ENCODE measurements around the gene ZNF281. TPM values are rescaled to one million over a fixed set of nuclear protein-coding genes. Genes with fewer than 3 reads are reported as not detected.

Gene ZNF281
- total RNA-seq, 1 donor from 2014 or later, result 11.5 TPM

- H3K9me3 ChIP-seq (ENCODE audit: control insufficient read depth in 3 of 3, low read length in 3 of 3), result no peaks in the 10 kb centered on the region
- no peaks in the 10 kb centered on the region for H3K27me3 ChIP-seq (ENCODE audit: control insufficient read depth in 3 of 3, insufficient read depth in 3 of 3, low read length in 3 of 3)
- H3K36me3 ChIP-seq (ENCODE audit: control insufficient read depth in 3 of 3, insufficient read depth in 3 of 3, low read length in 3 of 3), result no peaks in the 10 kb centered on the region
- no peaks in the 10 kb centered on the region for H3K4me1 ChIP-seq (ENCODE audit: control insufficient read depth in 3 of 3, insufficient read depth in 3 of 3, low read length in 3 of 3)
- H3K27ac ChIP-seq (ENCODE audit: low read depth, low read length), result no peak overlapping the region
- H3K4me3 ChIP-seq (ENCODE audit: low read length in 3 of 3), result no peak overlapping the region
- H3K9ac ChIP-seq (ENCODE audit: low read depth in 1 of 3, low read length in 3 of 3), result no peak overlapping the region
Observed at GRCh38 chr1:200378096-200378495, 31.7 kb downstream of the ZNF281 start.

- H3K9me3 ChIP-seq (ENCODE audit: control insufficient read depth in 3 of 3, low read length in 3 of 3), result no peaks in the 10 kb centered on the region
- no peaks in the 10 kb centered on the region for H3K27me3 ChIP-seq (ENCODE audit: control insufficient read depth in 3 of 3, insufficient read depth in 3 of 3, low read length in 3 of 3)
- H3K4me3 ChIP-seq (ENCODE audit: low read length in 3 of 3), result no peak overlapping the region
- H3K9ac ChIP-seq (ENCODE audit: low read depth in 1 of 3, low read length in 3 of 3), result no peak overlapping the region
- H3K4me1 ChIP-seq (ENCODE audit: control insufficient read depth in 3 of 3, insufficient read depth in 3 of 3, low read length in 3 of 3), result no peaks in the 10 kb centered on the region
- H3K36me3 ChIP-seq (ENCODE audit: control insufficient read depth in 3 of 3, insufficient read depth in 3 of 3, low read length in 3 of 3), result no peaks in the 10 kb centered on the region
- no peak overlapping the region for H3K27ac ChIP-seq (ENCODE audit: low read depth, low read length)
Observed at GRCh38 chr1:200376528-200376927, 33.3 kb downstream of the ZNF281 start.

GRCh38 chr1:200374569-200375295 is 35.1 kb downstream of the ZNF281 start:
- Histone ChIP-seq H3K27me3 (ENCODE audit: control insufficient read depth in 3 of 3, insufficient read depth in 3 of 3, low read length in 3 of 3) (no peaks in the 10 kb centered on the region), H3K36me3 (ENCODE audit: control insufficient read depth in 3 of 3, insufficient read depth in 3 of 3, low read length in 3 of 3) (no peaks in the 10 kb centered on the region), H3K4me1 (ENCODE audit: control insufficient read depth in 3 of 3, insufficient read depth in 3 of 3, low read length in 3 of 3) (no peaks in the 10 kb centered on the region), H3K4me3 (ENCODE audit: low read length in 3 of 3) (no peak overlapping the region), H3K27ac (ENCODE audit: low read depth, low read length) (no peak overlapping the region), H3K9me3 (ENCODE audit: control insufficient read depth in 3 of 3, low read length in 3 of 3) (no peaks in the 10 kb centered on the region), H3K9ac (ENCODE audit: low read depth in 1 of 3, low read length in 3 of 3) (no peak overlapping the region)

DNA sequence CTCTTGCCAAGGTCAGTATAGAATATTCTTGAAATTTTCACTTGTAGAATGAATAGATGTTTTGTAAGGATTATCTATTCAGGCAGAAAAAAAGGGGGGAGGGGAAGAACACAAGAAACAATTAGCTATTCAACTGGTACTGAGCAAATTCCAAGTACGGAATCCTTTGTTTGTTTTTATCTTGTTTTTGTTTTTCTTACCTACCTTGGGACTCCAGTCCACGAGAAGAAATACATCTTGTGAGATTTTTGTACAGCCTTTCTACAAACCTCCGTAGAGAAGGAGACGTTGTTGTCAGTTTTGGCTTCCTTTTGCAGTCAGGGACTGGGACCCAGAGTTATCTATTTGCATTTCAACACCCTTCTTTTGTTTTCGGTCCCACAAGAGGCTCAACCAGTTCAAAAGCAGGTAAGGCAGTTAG is 36.0 kb downstream of the ZNF281 start:
- Histone ChIP-seq H3K4me1 (ENCODE audit: control insufficient read depth in 3 of 3, insufficient read depth in 3 of 3, low read length in 3 of 3) (no peaks in the 10 kb centered on the region), H3K27me3 (ENCODE audit: control insufficient read depth in 3 of 3, insufficient read depth in 3 of 3, low read length in 3 of 3) (no peaks in the 10 kb centered on the region), H3K9ac (ENCODE audit: low read depth in 1 of 3, low read length in 3 of 3) (no peak overlapping the region), H3K36me3 (ENCODE audit: control insufficient read depth in 3 of 3, insufficient read depth in 3 of 3, low read length in 3 of 3) (no peaks in the 10 kb centered on the region), H3K9me3 (ENCODE audit: control insufficient read depth in 3 of 3, low read length in 3 of 3) (no peaks in the 10 kb centered on the region), H3K27ac (ENCODE audit: low read depth, low read length) (no peak overlapping the region), H3K4me3 (ENCODE audit: low read length in 3 of 3) (no peak overlapping the region)

- Histone ChIP-seq H3K9ac (ENCODE audit: low read depth in 1 of 3, low read length in 3 of 3) (no peak overlapping the region), H3K27me3 (ENCODE audit: control insufficient read depth in 3 of 3, insufficient read depth in 3 of 3, low read length in 3 of 3) (no peaks in the 10 kb centered on the region), H3K4me1 (ENCODE audit: control insufficient read depth in 3 of 3, insufficient read depth in 3 of 3, low read length in 3 of 3) (no peaks in the 10 kb centered on the region), H3K27ac (ENCODE audit: low read depth, low read length) (no peak overlapping the region), H3K9me3 (ENCODE audit: control insufficient read depth in 3 of 3, low read length in 3 of 3) (no peaks in the 10 kb centered on the region), H3K4me3 (ENCODE audit: low read length in 3 of 3) (no peak overlapping the region), H3K36me3 (ENCODE audit: control insufficient read depth in 3 of 3, insufficient read depth in 3 of 3, low read length in 3 of 3) (no peaks in the 10 kb centered on the region)
Observed at GRCh38 chr1:200372885-200373181, 37.0 kb downstream of the ZNF281 start.

DNA sequence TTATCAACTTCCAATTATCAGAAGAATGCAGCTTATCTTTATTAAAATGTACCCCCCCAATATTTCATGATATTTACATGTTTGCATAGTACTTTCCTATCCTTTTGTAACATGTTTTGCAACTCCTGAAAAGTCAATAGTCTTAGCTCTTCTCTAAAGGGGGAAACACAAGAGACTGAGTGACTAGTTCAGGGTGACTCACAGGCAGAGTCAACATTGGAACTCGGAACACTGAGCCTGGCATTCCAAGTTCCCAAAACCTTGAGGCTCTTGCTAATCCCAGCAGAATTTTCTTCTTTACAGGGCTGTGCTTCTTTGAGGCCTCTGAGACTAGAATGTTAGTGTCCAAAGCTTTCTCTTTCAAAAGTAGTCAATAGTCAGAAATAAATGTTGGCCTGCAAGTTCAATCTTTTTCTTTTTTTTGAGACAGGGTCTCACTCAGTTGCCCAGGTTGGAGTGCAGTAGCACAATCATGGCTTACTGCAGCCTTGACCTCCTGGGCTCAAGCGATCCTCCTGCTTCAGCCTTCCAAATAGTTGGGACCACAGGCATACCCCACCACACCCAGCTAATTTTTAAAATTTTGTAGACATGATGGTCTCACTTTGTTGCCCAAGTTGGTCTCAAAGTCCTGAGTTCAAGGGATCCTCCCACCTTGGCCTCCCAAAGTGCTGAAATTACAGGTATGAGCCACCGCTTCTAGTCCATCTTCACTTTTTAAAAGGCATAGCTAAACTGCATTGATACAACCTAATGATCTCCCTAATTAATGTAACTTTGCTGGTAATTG is 37.5 kb downstream of the ZNF281 start:
- Histone ChIP-seq H3K27me3 (ENCODE audit: control insufficient read depth in 3 of 3, insufficient read depth in 3 of 3, low read length in 3 of 3) (no peaks in the 10 kb centered on the region), H3K4me1 (ENCODE audit: control insufficient read depth in 3 of 3, insufficient read depth in 3 of 3, low read length in 3 of 3) (no peaks in the 10 kb centered on the region), H3K4me3 (ENCODE audit: low read length in 3 of 3) (no peak overlapping the region), H3K9me3 (ENCODE audit: control insufficient read depth in 3 of 3, low read length in 3 of 3) (no peaks in the 10 kb centered on the region), H3K9ac (ENCODE audit: low read depth in 1 of 3, low read length in 3 of 3) (no peak overlapping the region), H3K36me3 (ENCODE audit: control insufficient read depth in 3 of 3, insufficient read depth in 3 of 3, low read length in 3 of 3) (no peaks in the 10 kb centered on the region), H3K27ac (ENCODE audit: low read depth, low read length) (no peak overlapping the region)

DNA sequence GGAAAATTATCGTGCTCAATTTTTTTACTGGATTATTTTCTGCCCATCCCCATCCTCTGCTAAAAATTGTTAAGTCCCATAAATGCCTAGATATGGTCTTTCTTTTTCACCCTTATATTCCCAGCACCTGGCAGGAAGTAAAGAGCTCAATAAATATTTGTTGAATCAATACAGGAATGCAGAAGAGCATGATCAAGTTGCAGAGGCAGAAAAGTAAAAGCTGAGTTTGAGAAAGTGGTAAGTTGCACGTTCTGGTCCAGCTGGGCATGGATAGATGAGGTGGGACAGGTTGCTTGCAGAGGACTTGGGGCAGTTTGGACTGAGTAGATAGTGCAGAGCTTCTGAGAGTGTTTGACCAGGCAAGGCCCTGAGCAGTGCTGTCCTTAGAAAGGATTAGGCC is 40.1 kb downstream of the ZNF281 start:
- no peaks in the 10 kb centered on the region for H3K4me1 ChIP-seq (ENCODE audit: control insufficient read depth in 3 of 3, insufficient read depth in 3 of 3, low read length in 3 of 3)

DNA sequence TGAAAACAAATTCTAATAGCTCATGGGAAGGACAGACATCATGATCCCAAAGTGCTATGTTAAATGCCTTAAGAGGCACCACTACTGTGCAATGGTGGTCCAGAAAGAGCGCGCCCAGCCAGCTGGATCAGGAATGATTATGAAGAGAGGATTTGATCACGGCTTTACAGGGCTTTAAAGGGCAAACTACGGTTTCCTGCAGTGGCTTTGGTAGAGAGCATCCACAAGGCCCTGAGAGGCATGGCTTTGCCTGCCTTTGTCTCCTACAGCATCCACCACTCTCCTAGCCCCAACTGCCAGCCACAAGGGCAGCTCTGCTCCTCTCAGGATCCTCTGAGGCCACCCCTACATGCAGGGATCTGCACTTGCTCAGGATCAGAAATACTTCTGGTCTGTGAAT is 40.7 kb downstream of the ZNF281 start:
- H3K36me3 ChIP-seq (ENCODE audit: control insufficient read depth in 3 of 3, insufficient read depth in 3 of 3, low read length in 3 of 3), result no peaks in the 10 kb centered on the region
- H3K27ac ChIP-seq (ENCODE audit: low read depth, low read length), result no peak overlapping the region
- peaks cover 0 to 3% (median 0%) of the 10 kb centered on the region in 3 donors for H3K27me3 ChIP-seq (ENCODE audit: control insufficient read depth in 3 of 3, insufficient read depth in 3 of 3, low read length in 3 of 3)
- no peak overlapping the region for H3K9ac ChIP-seq (ENCODE audit: low read depth in 1 of 3, low read length in 3 of 3)
- H3K4me3 ChIP-seq (ENCODE audit: low read length in 3 of 3), result no peak overlapping the region
- H3K9me3 ChIP-seq (ENCODE audit: control insufficient read depth in 3 of 3, low read length in 3 of 3), result no peaks in the 10 kb centered on the region
- H3K4me1 ChIP-seq (ENCODE audit: control insufficient read depth in 3 of 3, insufficient read depth in 3 of 3, low read length in 3 of 3), result no peaks in the 10 kb centered on the region

More for the DNA sequence above, 40.1 kb downstream of the ZNF281 start:
- Histone ChIP-seq H3K27me3 (ENCODE audit: control insufficient read depth in 3 of 3, insufficient read depth in 3 of 3, low read length in 3 of 3) (peaks cover 0 to 3% (median 0%) of the 10 kb centered on the region in 3 donors), H3K36me3 (ENCODE audit: control insufficient read depth in 3 of 3, insufficient read depth in 3 of 3, low read length in 3 of 3) (no peaks in the 10 kb centered on the region), H3K9me3 (ENCODE audit: control insufficient read depth in 3 of 3, low read length in 3 of 3) (no peaks in the 10 kb centered on the region), H3K27ac (ENCODE audit: low read depth, low read length) (no peak overlapping the region), H3K9ac (ENCODE audit: low read depth in 1 of 3, low read length in 3 of 3) (no peak overlapping the region), H3K4me3 (ENCODE audit: low read length in 3 of 3) (no peak overlapping the region)

- no peaks in the 10 kb centered on the region for H3K36me3 ChIP-seq (ENCODE audit: control insufficient read depth in 3 of 3, insufficient read depth in 3 of 3, low read length in 3 of 3)
- no peak overlapping the region for H3K9ac ChIP-seq (ENCODE audit: low read depth in 1 of 3, low read length in 3 of 3)
- H3K27me3 ChIP-seq (ENCODE audit: control insufficient read depth in 3 of 3, insufficient read depth in 3 of 3, low read length in 3 of 3), result peaks cover 0 to 3% (median 0%) of the 10 kb centered on the region in 3 donors
- no peaks in the 10 kb centered on the region for H3K4me1 ChIP-seq (ENCODE audit: control insufficient read depth in 3 of 3, insufficient read depth in 3 of 3, low read length in 3 of 3)
- H3K27ac ChIP-seq (ENCODE audit: low read depth, low read length), result no peak overlapping the region
- no peak overlapping the region for H3K4me3 ChIP-seq (ENCODE audit: low read length in 3 of 3)
- H3K9me3 ChIP-seq (ENCODE audit: control insufficient read depth in 3 of 3, low read length in 3 of 3), result no peaks in the 10 kb centered on the region
Observed at GRCh38 chr1:200368556-200368955, 41.3 kb downstream of the ZNF281 start.

DNA sequence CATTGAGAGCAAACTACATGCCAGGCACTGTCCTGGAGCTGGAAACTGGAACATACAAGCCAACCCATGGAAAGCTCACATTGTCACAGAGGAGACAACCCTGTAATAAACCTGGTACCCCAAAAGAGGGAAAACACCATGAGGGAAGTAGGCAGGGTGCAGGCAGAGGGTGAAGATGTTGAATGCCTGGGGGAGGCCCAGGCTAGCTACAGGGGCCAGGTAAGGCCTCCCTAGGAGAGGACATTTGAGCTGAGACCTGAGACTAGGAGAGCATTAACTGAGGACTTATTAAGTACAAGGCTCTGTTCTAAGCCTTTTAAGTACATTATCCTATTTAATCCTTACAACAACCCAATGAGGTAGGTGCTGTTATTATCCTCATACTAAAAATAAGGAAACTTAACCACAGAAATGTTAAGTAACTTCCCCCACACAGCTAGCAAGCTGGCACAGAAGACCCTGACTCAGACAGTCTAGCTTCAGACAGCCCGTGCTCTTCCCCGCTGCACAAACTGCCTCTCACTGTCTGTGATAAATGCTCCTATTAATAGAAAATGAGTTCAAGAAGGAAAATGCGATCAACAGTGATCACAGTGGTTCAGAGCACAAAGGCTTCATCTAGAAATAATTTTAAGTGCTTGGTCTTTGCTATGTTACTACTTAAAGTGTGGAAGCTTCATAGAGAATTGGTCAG is 41.8 kb downstream of the ZNF281 start:
- Histone ChIP-seq H3K9ac (ENCODE audit: low read depth in 1 of 3, low read length in 3 of 3) (no peak overlapping the region), H3K27ac (ENCODE audit: low read depth, low read length) (no peak overlapping the region)

More for the DNA sequence above, 41.8 kb downstream of the ZNF281 start:
- Histone ChIP-seq H3K36me3 (ENCODE audit: control insufficient read depth in 3 of 3, insufficient read depth in 3 of 3, low read length in 3 of 3) (no peaks in the 10 kb centered on the region), H3K9me3 (ENCODE audit: control insufficient read depth in 3 of 3, low read length in 3 of 3) (no peaks in the 10 kb centered on the region), H3K4me1 (ENCODE audit: control insufficient read depth in 3 of 3, insufficient read depth in 3 of 3, low read length in 3 of 3) (no peaks in the 10 kb centered on the region), H3K27me3 (ENCODE audit: control insufficient read depth in 3 of 3, insufficient read depth in 3 of 3, low read length in 3 of 3) (peaks cover 0 to 3% (median 0%) of the 10 kb centered on the region in 3 donors), H3K4me3 (ENCODE audit: low read length in 3 of 3) (no peak overlapping the region)
